HG03064 (cell line): ENCODE data around the gene GPATCH4.
"Not testable (repeated sequence)": the region's sequence is repeated elsewhere in the genome, so short reads cannot be mapped to it uniquely, and the experiment has no call there.

Experiments used
- ATAC-seq: cut with Tn5 transposase; IDR thresholded peaks from one replicate; pipeline ENCODE4 v1.9.1; 2021; ENCODE audit warnings: low read depth; ENCODE audit not compliant: unreplicated experiment

GPATCH4 gene

GRCh38 chr1:156601122-156601830, at the start of gene GPATCH4:
TSS of gene GPATCH4 (minus strand) at chr1:156601479.
- no peak for ATAC-seq

GRCh38 chr1:156648951-156649350, 47.7 kb upstream of the GPATCH4 start:
- ATAC-seq = no peak

- ATAC-seq = no peak
Measured at GRCh38 chr1:156648496-156648895, 47.2 kb upstream of the GPATCH4 start.

- no peak for ATAC-seq
Measured at GRCh38 chr1:156647351-156647750, 46.1 kb upstream of the GPATCH4 start.

GRCh38 chr1:156646738-156647211, 45.5 kb upstream of the GPATCH4 start:
- ATAC-seq = no peak

GRCh38 chr1:156645666-156646065, 44.4 kb upstream of the GPATCH4 start:
- ATAC-seq = no peak

GRCh38 chr1:156645056-156645455, 43.8 kb upstream of the GPATCH4 start:
- ATAC-seq = no peak

- ATAC-seq = no peak
Measured at GRCh38 chr1:156644640-156645039, 43.4 kb upstream of the GPATCH4 start.

GRCh38 chr1:156644146-156644545, 42.9 kb upstream of the GPATCH4 start:
- no peak for ATAC-seq

- ATAC-seq = no peak
Measured at GRCh38 chr1:156643778-156644092, 42.5 kb upstream of the GPATCH4 start.

GRCh38 chr1:156643049-156643777, 41.9 kb upstream of the GPATCH4 start:
- ATAC-seq = no peak

GRCh38 chr1:156642265-156643048, 41.2 kb upstream of the GPATCH4 start:
- ATAC-seq = no peak

- ATAC-seq = no peak
Measured at GRCh38 chr1:156641761-156642264, 40.5 kb upstream of the GPATCH4 start, which contains the start of gene BCAN. TSS of gene BCAN (plus strand) at chr1:156642117. CDS start at chr1:156646055, 3,938 bp downstream.

GRCh38 chr1:156640842-156641706, 39.8 kb upstream of the GPATCH4 start:
- ATAC-seq = no peak

GRCh38 chr1:156639601-156640101, 38.4 kb upstream of the GPATCH4 start:
- ATAC-seq = no peak

- ATAC-seq = no peak
Measured at GRCh38 chr1:156638189-156638985, 37.1 kb upstream of the GPATCH4 start.

- ATAC-seq = no peak
Measured at GRCh38 chr1:156632355-156632754, 31.1 kb upstream of the GPATCH4 start.

- ATAC-seq = not testable (repeated sequence)
Measured at GRCh38 chr1:156631152-156631551, 29.9 kb upstream of the GPATCH4 start.

GRCh38 chr1:156629823-156630449, 28.7 kb upstream of the GPATCH4 start:
- ATAC-seq = no peak
